Bronchial epithelial cell (primary cell): ENCODE data around the gene WDFY2. TPM values are rescaled to one million over a fixed set of nuclear protein-coding genes. Genes with fewer than 3 reads are reported as not detected.

ENCODE experiments used
- DNase-seq: peaks from one replicate; pipeline ENCODE4 v3.0.0-alpha.2; 2010; ENCODE audit warnings: low read depth
- FAIRE-seq: peaks from 2 replicates; lab custom pipeline; 2011; peaks lifted over from hg19 to GRCh38; lab: Jason Lieb, UNC
- H3K27me3 ChIP-seq: 2 replicates; pipeline ENCODE4 v1.5.1; 2011; ENCODE audit warnings: low read length; ENCODE audit not compliant: control insufficient read depth, insufficient read depth
- H3K36me3 ChIP-seq: 2 replicates; pipeline ENCODE4 v1.5.1; 2011; ENCODE audit warnings: low read length; ENCODE audit not compliant: control insufficient read depth, insufficient read depth
- H3K4me3 ChIP-seq: 2 replicates; pipeline ENCODE4 v1.5.1; 2011; ENCODE audit warnings: mild to moderate bottlenecking, low read depth, low read length, control low read depth
- total RNA-seq: library from RNA; depleted of rRNA; stranded (reverse); fragments of >200 nt; gene quantifications from 2 replicates; pipeline ENCODE4 v1.2.1, GENCODE V29; 2014
- TF ChIP-seq, protein P1 (sequence below): IDR thresholded peaks from 2 replicates; pipeline ENCODE4 v1.5.1; 2011; ENCODE audit warnings: mild to moderate bottlenecking, moderate library complexity, low read length, control low read depth, inconsistent platforms; ENCODE audit not compliant: insufficient read depth, severe bottlenecking

The WDFY2 gene
- total RNA-seq, 1 donor from 2014 or later: 11.3 TPM

DNA sequence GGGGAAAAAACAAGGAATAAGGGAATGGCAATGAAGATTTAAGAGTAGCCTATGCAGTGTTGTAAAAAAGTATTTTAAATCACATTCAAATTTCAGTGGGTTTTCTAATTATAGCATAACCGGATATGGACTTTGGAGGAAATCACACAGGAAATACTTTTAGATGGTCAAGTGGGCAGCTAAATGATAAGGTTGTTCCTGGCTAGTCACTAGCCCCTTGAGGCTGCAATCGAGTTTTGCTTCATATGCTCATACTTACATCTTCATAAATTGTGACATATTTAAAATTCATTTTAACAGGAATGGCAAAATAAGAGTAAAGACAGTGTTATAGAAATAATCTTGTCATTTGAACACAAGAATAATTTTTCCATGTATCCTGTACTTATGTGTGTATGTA is 88.9 kb downstream of the WDFY2 start:
- FAIRE-seq: no peak
- DNase-seq: no peak
- Histone ChIP-seq H3K27me3 (no peaks in the 10 kb centered on the region), H3K4me3 (no peak overlapping the region), H3K36me3 (no peaks in the 10 kb centered on the region)
- TF ChIP-seq, protein P1, sequence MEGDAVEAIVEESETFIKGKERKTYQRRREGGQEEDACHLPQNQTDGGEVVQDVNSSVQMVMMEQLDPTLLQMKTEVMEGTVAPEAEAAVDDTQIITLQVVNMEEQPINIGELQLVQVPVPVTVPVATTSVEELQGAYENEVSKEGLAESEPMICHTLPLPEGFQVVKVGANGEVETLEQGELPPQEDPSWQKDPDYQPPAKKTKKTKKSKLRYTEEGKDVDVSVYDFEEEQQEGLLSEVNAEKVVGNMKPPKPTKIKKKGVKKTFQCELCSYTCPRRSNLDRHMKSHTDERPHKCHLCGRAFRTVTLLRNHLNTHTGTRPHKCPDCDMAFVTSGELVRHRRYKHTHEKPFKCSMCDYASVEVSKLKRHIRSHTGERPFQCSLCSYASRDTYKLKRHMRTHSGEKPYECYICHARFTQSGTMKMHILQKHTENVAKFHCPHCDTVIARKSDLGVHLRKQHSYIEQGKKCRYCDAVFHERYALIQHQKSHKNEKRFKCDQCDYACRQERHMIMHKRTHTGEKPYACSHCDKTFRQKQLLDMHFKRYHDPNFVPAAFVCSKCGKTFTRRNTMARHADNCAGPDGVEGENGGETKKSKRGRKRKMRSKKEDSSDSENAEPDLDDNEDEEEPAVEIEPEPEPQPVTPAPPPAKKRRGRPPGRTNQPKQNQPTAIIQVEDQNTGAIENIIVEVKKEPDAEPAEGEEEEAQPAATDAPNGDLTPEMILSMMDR: no peak

DNA sequence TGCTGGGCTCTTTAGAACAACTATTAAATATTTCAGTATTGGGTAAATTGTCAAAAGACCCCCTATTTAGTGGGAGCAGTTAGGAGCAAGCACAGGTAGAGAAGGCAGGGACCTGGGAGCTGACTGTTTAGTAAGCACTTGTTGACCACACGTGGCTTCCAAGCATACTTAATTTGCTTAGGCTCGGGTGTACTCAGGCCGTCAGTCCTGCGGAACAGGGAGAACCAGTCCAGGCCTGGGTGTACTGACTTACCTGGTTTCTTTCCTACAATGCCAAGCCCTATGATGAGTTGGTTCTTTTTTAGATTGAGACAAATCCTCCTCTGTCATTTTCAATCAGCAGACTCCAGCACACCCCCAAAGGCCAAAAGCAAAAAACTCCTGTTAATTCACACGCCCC is 90.0 kb downstream of the WDFY2 start:
- H3K36me3 ChIP-seq: no peaks in the 10 kb centered on the region
- no peaks in the 10 kb centered on the region for H3K27me3 ChIP-seq
- TF ChIP-seq, protein P1: no peak
- no peak overlapping the region for H3K4me3 ChIP-seq
- DNase-seq: peak; percentile 95
- FAIRE-seq: peak; percentile 95

DNA sequence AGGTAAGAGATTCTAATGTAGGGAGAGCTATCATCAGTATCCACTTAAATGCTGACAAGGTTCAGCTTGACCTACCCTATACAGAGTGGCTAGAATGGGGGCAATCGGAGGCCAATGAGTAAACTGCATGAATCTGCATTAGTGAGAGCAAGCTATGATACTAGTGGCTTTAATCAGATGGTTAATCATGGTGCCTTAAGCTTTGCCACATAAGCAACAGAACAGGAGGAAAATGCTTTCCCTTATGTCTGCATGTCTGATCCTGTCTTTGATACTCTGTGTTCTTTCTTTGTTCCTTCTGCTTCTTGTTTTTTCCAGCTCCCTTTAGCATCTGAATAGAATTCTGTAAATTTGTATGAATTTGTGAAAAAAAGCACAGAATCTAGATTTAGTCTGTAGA is 91.1 kb downstream of the WDFY2 start:
- Histone ChIP-seq H3K27me3 (no peaks in the 10 kb centered on the region), H3K4me3 (no peak overlapping the region), H3K36me3 (no peaks in the 10 kb centered on the region)
- FAIRE-seq (no peak), DNase-seq (peak; percentile 88)
- TF ChIP-seq, protein P1: no peak

DNA sequence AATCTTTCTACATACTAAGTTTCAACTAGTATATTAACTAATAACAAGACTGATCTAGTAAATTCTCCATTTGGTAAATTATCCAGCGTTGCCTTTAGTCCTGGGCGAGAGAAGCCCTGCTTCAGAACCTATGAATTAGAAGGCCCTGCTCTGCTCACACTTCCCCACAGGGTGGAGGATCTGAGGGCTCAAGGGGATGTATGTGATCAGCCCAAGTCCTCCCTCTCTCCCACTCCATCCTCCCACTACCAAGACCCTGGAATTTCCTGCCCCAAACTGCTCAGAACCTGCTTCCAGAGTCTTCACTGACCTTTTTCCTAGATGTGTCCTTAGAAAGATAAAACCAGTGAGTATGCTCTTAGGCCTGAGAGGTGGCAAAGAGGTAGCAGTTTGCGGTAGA is 91.6 kb downstream of the WDFY2 start:
- DNase-seq (no peak), FAIRE-seq (no peak)
- TF ChIP-seq, protein P1: no peak
- Histone ChIP-seq H3K36me3 (no peaks in the 10 kb centered on the region), H3K27me3 (no peaks in the 10 kb centered on the region), H3K4me3 (no peak overlapping the region)

DNA sequence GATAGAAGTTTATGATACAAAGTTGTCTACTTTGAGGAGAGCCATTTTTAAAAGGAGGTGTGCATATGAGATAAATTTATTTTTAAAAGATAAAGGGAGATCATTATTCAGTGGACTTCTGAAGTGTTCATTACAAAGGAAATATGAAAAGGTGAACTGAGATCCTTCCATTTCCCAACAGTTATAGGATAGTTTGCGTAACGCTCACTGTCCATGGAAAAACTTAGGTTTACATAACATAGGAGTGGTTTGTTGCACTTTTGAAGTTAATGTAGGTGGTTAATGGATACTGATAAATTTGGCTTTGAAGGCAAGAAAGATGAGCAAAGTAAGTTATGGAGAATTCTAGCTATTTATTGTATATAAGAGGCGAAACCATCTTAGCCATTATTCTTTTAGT is 92.5 kb downstream of the WDFY2 start:
- Histone ChIP-seq H3K27me3 (no peaks in the 10 kb centered on the region), H3K36me3 (no peaks in the 10 kb centered on the region), H3K4me3 (no peak overlapping the region)
- no peak for DNase-seq
- TF ChIP-seq, protein P1: no peak
- no peak for FAIRE-seq

DNA sequence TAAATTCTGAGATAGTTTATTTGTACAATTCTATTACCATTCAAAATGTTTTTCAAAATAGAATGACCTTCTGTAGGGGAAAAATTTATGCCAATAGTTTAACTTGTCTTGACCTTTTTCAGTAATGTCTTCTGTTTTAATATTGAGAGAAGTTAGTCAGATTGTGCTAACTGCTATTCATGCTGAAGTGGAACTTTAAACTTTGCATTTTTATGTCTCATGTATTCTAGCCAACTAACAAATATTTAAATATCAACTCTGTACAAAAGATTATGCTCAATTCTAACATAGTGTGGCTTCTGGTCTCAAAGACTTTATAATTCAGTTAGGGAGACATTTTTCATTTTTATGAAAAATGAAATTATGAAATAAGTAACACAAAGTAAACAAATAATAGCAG is 94.2 kb downstream of the WDFY2 start:
- FAIRE-seq (no peak), DNase-seq (no peak)
- Histone ChIP-seq H3K4me3 (no peak overlapping the region), H3K36me3 (no peaks in the 10 kb centered on the region), H3K27me3 (no peaks in the 10 kb centered on the region)
- TF ChIP-seq, protein P1: no peak
